ENCODE measurements around the gene CLSTN1. TPM values are rescaled to one million over a fixed set of nuclear protein-coding genes. Genes with fewer than 3 reads are reported as not detected.
A peak's percentile ranks its signal among the peaks of the same experiment; 100 is the strongest.

The CLSTN1 gene
- total and polyA plus RNA-seq, 8 donors: 73.1 to 120 (median 107) TPM

GRCh38 chr1:9860887-9861286 lies 37.1 kb upstream of the CLSTN1 start:
- no peak overlapping the region for H3K4me3 ChIP-seq

GRCh38 chr1:9859281-9860014 lies 35.7 kb upstream of the CLSTN1 start:
- Histone ChIP-seq H3K27ac (no peak overlapping the region), H3K9me3 (no peaks in the 10 kb centered on the region), H3K4me1 (no peaks in the 10 kb centered on the region), H3K4me3 (no peak overlapping the region), H3K36me3 (peaks cover 0 to 15% of the 10 kb centered on the region in 2 donors), H3K27me3 (no peaks in the 10 kb centered on the region)
- ATAC-seq (no peak), DNase-seq (peak in 1 of 4 donors; percentile 53)
- intact Hi-C loops (cut with DNase I): loop anchor here in 1 of 2 donors (10.0 kb wide), 1 partner anchor 235 kb away; no protein-coding TSS in a partner anchor
- TF ChIP-seq, protein P1, sequence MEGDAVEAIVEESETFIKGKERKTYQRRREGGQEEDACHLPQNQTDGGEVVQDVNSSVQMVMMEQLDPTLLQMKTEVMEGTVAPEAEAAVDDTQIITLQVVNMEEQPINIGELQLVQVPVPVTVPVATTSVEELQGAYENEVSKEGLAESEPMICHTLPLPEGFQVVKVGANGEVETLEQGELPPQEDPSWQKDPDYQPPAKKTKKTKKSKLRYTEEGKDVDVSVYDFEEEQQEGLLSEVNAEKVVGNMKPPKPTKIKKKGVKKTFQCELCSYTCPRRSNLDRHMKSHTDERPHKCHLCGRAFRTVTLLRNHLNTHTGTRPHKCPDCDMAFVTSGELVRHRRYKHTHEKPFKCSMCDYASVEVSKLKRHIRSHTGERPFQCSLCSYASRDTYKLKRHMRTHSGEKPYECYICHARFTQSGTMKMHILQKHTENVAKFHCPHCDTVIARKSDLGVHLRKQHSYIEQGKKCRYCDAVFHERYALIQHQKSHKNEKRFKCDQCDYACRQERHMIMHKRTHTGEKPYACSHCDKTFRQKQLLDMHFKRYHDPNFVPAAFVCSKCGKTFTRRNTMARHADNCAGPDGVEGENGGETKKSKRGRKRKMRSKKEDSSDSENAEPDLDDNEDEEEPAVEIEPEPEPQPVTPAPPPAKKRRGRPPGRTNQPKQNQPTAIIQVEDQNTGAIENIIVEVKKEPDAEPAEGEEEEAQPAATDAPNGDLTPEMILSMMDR (IDR thresholded peaks at IDR 0.05): no peak

More at GRCh38 chr1:9860887-9861286, 37.1 kb upstream of the CLSTN1 start:
- TF ChIP-seq, protein P1 (IDR thresholded peaks at IDR 0.05): no peak
- H3K27ac ChIP-seq: no peak overlapping the region
- no peaks in the 10 kb centered on the region for H3K4me1 ChIP-seq
- H3K36me3 ChIP-seq: peaks cover 0 to 20% of the 10 kb centered on the region in 2 donors
- no peaks in the 10 kb centered on the region for H3K9me3 ChIP-seq
- intact Hi-C loops (cut with DNase I): loop anchor here in 1 of 2 donors (10.0 kb wide), 1 partner anchor 236 kb away; no protein-coding TSS in a partner anchor
- ATAC-seq (no peak), DNase-seq (no peak)
- H3K27me3 ChIP-seq: no peaks in the 10 kb centered on the region

DNA sequence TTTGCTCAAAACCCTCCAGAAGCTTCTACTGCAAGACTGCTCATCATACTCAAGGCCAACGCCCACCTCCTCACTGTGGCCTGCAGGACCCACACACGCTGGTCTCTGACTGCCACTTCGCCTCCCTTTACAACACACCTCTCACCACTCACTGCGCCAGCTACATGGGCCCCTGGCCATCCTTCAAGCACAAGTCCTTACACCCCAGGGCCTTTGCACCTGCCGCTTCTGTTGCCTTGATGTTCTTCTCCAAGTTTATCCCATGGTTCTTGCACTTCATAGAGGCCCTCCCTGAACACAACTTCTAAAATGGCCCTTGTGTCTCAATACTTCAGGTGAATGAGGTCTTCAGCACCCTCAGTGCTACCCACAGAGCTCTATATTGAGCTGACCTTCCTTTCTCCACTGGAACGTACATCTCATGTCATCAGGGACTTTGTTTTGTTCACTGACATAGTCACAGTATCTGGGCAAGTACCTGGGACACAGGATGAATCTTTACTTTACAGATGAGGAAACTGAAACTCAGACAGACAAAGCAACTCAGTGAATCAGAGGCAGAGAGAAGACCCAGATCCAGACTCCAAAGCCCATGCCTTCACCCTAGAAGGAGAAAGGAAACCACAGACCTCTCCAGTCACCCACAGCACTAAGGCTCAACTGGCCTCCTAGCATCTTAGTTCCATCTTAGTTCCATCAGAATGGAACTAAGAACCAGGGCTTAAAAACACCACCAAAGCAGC lies 34.7 kb upstream of the CLSTN1 start:
- intact Hi-C loops (cut with DNase I): no loop called here
- ATAC-seq: no peak

GRCh38 chr1:9855186-9855585 lies 31.4 kb upstream of the CLSTN1 start:
- H3K27me3 ChIP-seq: no peaks in the 10 kb centered on the region
- peaks cover 0 to 6% of the 10 kb centered on the region in 2 donors for H3K9me3 ChIP-seq
- no peak overlapping the region for H3K4me3 ChIP-seq
- intact Hi-C loops (cut with DNase I): no loop called here
- no peaks in the 10 kb centered on the region for H3K4me1 ChIP-seq
- peaks cover 0 to 12% of the 10 kb centered on the region in 2 donors for H3K36me3 ChIP-seq
- DNase-seq (no peak), ATAC-seq (no peak)
- TF ChIP-seq, protein P1 (IDR thresholded peaks at IDR 0.05): no peak
- no peak overlapping the region for H3K27ac ChIP-seq

More for the DNA sequence above, 34.7 kb upstream of the CLSTN1 start:
- DNase-seq: no peak
- TF ChIP-seq, protein P1 (IDR thresholded peaks at IDR 0.05): no peak
- Histone ChIP-seq H3K27ac (no peak overlapping the region), H3K4me1 (no peaks in the 10 kb centered on the region), H3K36me3 (peaks cover 0 to 9% of the 10 kb centered on the region in 2 donors), H3K27me3 (no peaks in the 10 kb centered on the region), H3K4me3 (no peak overlapping the region), H3K9me3 (peaks cover 0 to 4% of the 10 kb centered on the region in 2 donors)

DNA sequence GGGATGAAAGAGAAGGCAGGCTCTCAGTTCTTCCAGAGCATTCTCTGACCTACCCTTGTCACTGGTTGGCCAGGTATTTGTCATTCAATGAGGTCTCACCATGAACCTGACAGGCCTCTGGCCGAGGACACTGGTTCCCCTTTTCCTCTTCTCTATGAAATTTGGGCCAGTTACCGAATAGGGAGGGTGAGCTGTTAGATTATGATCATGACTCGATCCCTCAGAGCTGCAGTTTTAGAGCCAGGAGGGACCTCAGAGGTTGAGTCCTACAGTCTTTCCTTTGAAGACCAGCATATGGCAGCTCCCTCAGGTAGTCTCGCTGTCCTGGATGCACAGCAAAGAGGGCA lies 29.5 kb upstream of the CLSTN1 start:
- Histone ChIP-seq H3K4me3 (no peak overlapping the region), H3K27ac (no peak overlapping the region), H3K27me3 (no peaks in the 10 kb centered on the region), H3K36me3 (peaks cover 0 to 27% of the 10 kb centered on the region in 2 donors), H3K4me1 (no peaks in the 10 kb centered on the region), H3K9me3 (peaks cover 0 to 6% of the 10 kb centered on the region in 2 donors)
- intact Hi-C loops (cut with DNase I): no loop called here
- ATAC-seq (no peak), DNase-seq (no peak)
- TF ChIP-seq, protein P1 (IDR thresholded peaks at IDR 0.05): no peak
